H9 (cell line): ENCODE results near the gene SNED1. TPM values are rescaled to one million over a fixed set of nuclear protein-coding genes. Genes with fewer than 3 reads are reported as not detected.

Source experiments
- DNase-seq: peaks from one replicate; pipeline ENCODE4 v3.0.0-alpha.2; 2017
- H2AFZ ChIP-seq: one replicate; pipeline ENCODE4 v1.6.1; 2013; ENCODE audit warnings: mild to moderate bottlenecking, low read length, control low read depth, moderate library complexity
- H2AK5ac ChIP-seq: 2 replicates; pipeline ENCODE4 v1.6.1; 2013; ENCODE audit warnings: low read length, control low read depth, mixed read lengths; ENCODE audit not compliant: insufficient read length
- H2BK120ac ChIP-seq: one replicate; pipeline ENCODE4 v1.6.1; 2013; ENCODE audit warnings: low read depth, mild to moderate bottlenecking, low read length, control low read depth, inconsistent platforms; ENCODE audit not compliant: poor library complexity, severe bottlenecking
- H2BK12ac ChIP-seq: 2 replicates; pipeline ENCODE4 v1.6.1; 2013; ENCODE audit warnings: low read length, control low read depth, mixed read lengths, low read depth; ENCODE audit not compliant: insufficient read length
- H2BK15ac ChIP-seq: 2 replicates; pipeline ENCODE4 v1.6.1; 2013; ENCODE audit warnings: low read depth, low read length, control low read depth
- H2BK20ac ChIP-seq: one replicate; pipeline ENCODE4 v1.6.1; 2013; ENCODE audit warnings: low read depth, mild to moderate bottlenecking, low read length, control low read depth, inconsistent platforms; ENCODE audit not compliant: poor library complexity, severe bottlenecking
- H2BK5ac ChIP-seq: 2 replicates; pipeline ENCODE4 v1.6.1; 2013; ENCODE audit warnings: low read length, control low read depth, mixed read lengths; ENCODE audit not compliant: insufficient read length
- H3K14ac ChIP-seq: 2 replicates; pipeline ENCODE4 v1.6.1; 2013; ENCODE audit warnings: low read length, control low read depth; ENCODE audit not compliant: insufficient read depth
- H3K18ac ChIP-seq: 2 replicates; pipeline ENCODE4 v1.6.1; 2013; ENCODE audit warnings: low read depth, mild to moderate bottlenecking, mixed read lengths, low read length, control low read depth; ENCODE audit not compliant: insufficient read length
- H3K23ac ChIP-seq: 2 replicates; pipeline ENCODE4 v1.6.1; 2013; ENCODE audit warnings: low read length, control low read depth, mixed read lengths, low read depth; ENCODE audit not compliant: insufficient read length
- H3K23me2 ChIP-seq: 2 replicates; pipeline ENCODE4 v1.6.1; 2013; ENCODE audit warnings: low read depth, mild to moderate bottlenecking, mixed read lengths, low read length, control low read depth; ENCODE audit not compliant: insufficient read length, poor library complexity, severe bottlenecking
- H3K27ac ChIP-seq: 2 replicates; pipeline ENCODE4 v1.5.1; 2013; ENCODE audit warnings: low read length, control low read depth, mixed read lengths, low read depth; ENCODE audit not compliant: insufficient read length
- H3K27me3 ChIP-seq: 2 replicates; pipeline ENCODE4 v1.6.1; 2013; ENCODE audit warnings: low read length, control low read depth, inconsistent platforms; ENCODE audit not compliant: insufficient read depth
- H3K4ac ChIP-seq: 2 replicates; pipeline ENCODE4 v1.6.1; 2013; ENCODE audit warnings: low read depth, mild to moderate bottlenecking, control low read depth, inconsistent platforms, low read length, moderate library complexity
- H3K4me1 ChIP-seq: 2 replicates; pipeline ENCODE4 v1.6.1; 2013; ENCODE audit warnings: low read length, control low read depth, inconsistent platforms; ENCODE audit not compliant: insufficient read depth
- H3K4me2 ChIP-seq: 2 replicates; pipeline ENCODE4 v1.6.1; 2013; ENCODE audit warnings: low read length, control low read depth, mixed read lengths; ENCODE audit not compliant: insufficient read length, insufficient read depth
- H3K56ac ChIP-seq: 2 replicates; pipeline ENCODE4 v1.6.1; 2013; ENCODE audit warnings: low read depth, mild to moderate bottlenecking, mixed read lengths, low read length, control low read depth; ENCODE audit not compliant: insufficient read length
- H3K79me1 ChIP-seq: 2 replicates; pipeline ENCODE4 v1.6.1; 2013; ENCODE audit warnings: low read depth, mild to moderate bottlenecking, moderate library complexity, low read length, control low read depth, inconsistent platforms; ENCODE audit not compliant: insufficient read depth, poor library complexity, severe bottlenecking
- H3K79me2 ChIP-seq: 2 replicates; pipeline ENCODE4 v1.6.1; 2013; ENCODE audit warnings: low read length, control low read depth, inconsistent platforms; ENCODE audit not compliant: insufficient read depth
- H3K9ac ChIP-seq: 2 replicates; pipeline ENCODE4 v1.6.1; 2013; ENCODE audit warnings: low read length, control low read depth, mixed read lengths; ENCODE audit not compliant: insufficient read length; ENCODE audit errors: extremely low read depth
- H3K9me3 ChIP-seq: one replicate; pipeline ENCODE4 v1.6.1; 2013; ENCODE audit warnings: low read depth, low read length, inconsistent platforms; ENCODE audit not compliant: control insufficient read depth
- H3T11ph ChIP-seq: one replicate; pipeline ENCODE4 v1.6.1; 2013; ENCODE audit warnings: mild to moderate bottlenecking, low read length, control low read depth, inconsistent platforms
- H4K20me1 ChIP-seq: one replicate; pipeline ENCODE4 v1.6.1; 2013; ENCODE audit not compliant: control insufficient read depth, insufficient read length, insufficient read depth
- H4K5ac ChIP-seq: 2 replicates; pipeline ENCODE4 v1.6.1; 2013; ENCODE audit warnings: low read depth, mild to moderate bottlenecking, mixed read lengths, low read length, control low read depth; ENCODE audit not compliant: insufficient read length
- H4K8ac ChIP-seq: replicated peaks from 2 replicates; pipeline ENCODE4 v1.6.1; 2013; ENCODE audit warnings: low read length, control low read depth, mixed read lengths, low read depth; ENCODE audit not compliant: insufficient read length
- H4K91ac ChIP-seq: 2 replicates; pipeline ENCODE4 v1.6.1; 2013; ENCODE audit warnings: low read depth, mild to moderate bottlenecking, moderate library complexity, mixed read lengths, low read length, control low read depth; ENCODE audit not compliant: insufficient read length
- H3K27ac Mint-ChIP-seq, 3 experiments: 2 replicates in 2 of 3; 3 replicates in 1 of 3; pipeline ENCODE4 v1.8.0; 2020 to 2021; ENCODE audit warnings: mixed read lengths in 3 of 3, mild to moderate bottlenecking in 1 of 3, moderate library complexity in 1 of 3
- H3K27me3 Mint-ChIP-seq: 2 replicates; pipeline ENCODE4 v1.8.0; 2021; ENCODE audit warnings: low read depth, mild to moderate bottlenecking, moderate library complexity, mixed read lengths
- H3K36me3 Mint-ChIP-seq, 3 experiments: 2 replicates in 2 of 3; 3 replicates in 1 of 3; pipeline ENCODE4 v1.8.0; 2020 to 2021; ENCODE audit warnings: low read depth in 3 of 3, mixed read lengths in 3 of 3; ENCODE audit not compliant: insufficient read depth in 1 of 3
- H3K4me1 Mint-ChIP-seq, 2 experiments: 2 replicates each; pipeline ENCODE4 v1.8.0; 2020; ENCODE audit warnings: mixed read lengths in 2 of 2
- H3K4me3 Mint-ChIP-seq, 2 experiments: 2 replicates in 1 of 2; 3 replicates in 1 of 2; pipeline ENCODE4 v1.8.0; 2020 to 2021; ENCODE audit warnings: mild to moderate bottlenecking in 2 of 2, mixed read lengths in 2 of 2, moderate library complexity in 1 of 2
- H3K9me3 Mint-ChIP-seq, 2 experiments: 2 replicates in 1 of 2; 3 replicates in 1 of 2; pipeline ENCODE4 v1.8.0; 2020; ENCODE audit warnings: mild to moderate bottlenecking in 2 of 2, mixed read lengths in 2 of 2, moderate library complexity in 1 of 2
- CTCF ChIP-seq: fragments of 200-600 bp; sonication (generic); conservative IDR thresholded peaks from 3 replicates; pipeline ENCODE4 v1.8.0; 2021; ENCODE audit warnings: antibody characterized with exemption, mild to moderate bottlenecking
- WGBS: extraction: QIAGEN DNeasy Blood & Tissue Kit; methylation state at CpG from one replicate; pipeline ENCODE4 v1.1.7; 2013; ENCODE audit warnings: missing lambda C conversion rate, low lambda C conversion rate, mixed read lengths; ENCODE audit not compliant: insufficient read length; ENCODE audit errors: extremely low coverage; 5-methylcytosine and 5-hydroxymethylcytosine counted together
- total RNA-seq: library from RNA; stranded (reverse); gene quantifications from 2 replicates; pipeline ENCODE4 v1.2.1, GENCODE V29; 2021

Gene SNED1
- total RNA-seq, 1 experiment from 2014 or later, result 2.5 TPM

DNA sequence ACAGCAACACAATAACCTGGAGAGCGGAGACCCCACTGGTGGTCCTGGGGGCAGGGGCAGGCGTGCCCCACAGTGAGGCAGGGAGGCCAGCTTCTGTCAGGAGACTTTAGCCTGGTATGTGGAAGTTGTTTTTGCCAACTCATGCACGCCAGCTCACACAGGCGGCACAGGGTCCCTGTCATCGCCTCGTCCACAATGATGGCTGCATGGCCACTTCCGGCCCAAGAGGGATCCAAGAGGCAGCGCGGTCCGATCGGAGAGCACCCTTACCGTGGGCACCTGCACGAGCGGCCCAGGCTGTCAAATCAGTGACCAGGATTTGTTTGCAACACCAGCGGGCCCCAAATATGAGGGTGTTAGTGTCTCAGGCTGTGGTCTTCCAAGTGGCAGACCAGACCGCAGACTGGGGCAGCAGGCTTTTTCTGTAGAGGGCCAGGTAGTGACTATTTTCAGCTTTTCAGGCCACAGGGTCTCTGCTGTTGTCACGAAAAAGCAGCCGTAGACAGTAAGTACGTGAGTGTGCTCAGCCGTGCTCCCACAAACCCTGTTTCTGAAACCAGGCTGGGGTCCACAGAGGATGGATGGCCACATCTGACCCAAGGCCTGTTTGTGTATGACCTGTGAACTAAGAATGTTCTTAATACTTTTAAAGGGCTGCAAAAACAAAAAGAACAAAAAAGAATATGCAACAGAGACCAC, 21.2 kb downstream of the SNED1 start:
- peaks cover 10 to 18% of the 10 kb centered on the region in 2 experiments for H3K9me3 Mint-ChIP-seq

More for the DNA sequence above, 21.2 kb downstream of the SNED1 start:
- Histone ChIP-seq H2BK120ac (no peak overlapping the region), H3K27ac (no peak overlapping the region), H2BK12ac (no peak overlapping the region), H2BK5ac (no peak overlapping the region), H2AFZ (no peak overlapping the region), H3K9me3 (no peaks in the 10 kb centered on the region), H2BK20ac (no peak overlapping the region), H3K4me1 (no peaks in the 10 kb centered on the region), H3K9ac (no peak overlapping the region), H3K79me2 (no peaks in the 10 kb centered on the region), H3T11ph (no peak overlapping the region), H3K27me3 (no peaks in the 10 kb centered on the region), H4K20me1 (no peaks in the 10 kb centered on the region), H3K18ac (no peak overlapping the region), H3K23ac (no peak overlapping the region), H2BK15ac (no peak overlapping the region), H4K91ac (no peak overlapping the region), H3K14ac (no peak overlapping the region), H3K79me1 (no peaks in the 10 kb centered on the region), H3K56ac (no peak overlapping the region), H4K8ac (no peak overlapping the region), H2AK5ac (no peak overlapping the region), H3K23me2 (no peaks in the 10 kb centered on the region), H3K4me2 (no peak overlapping the region), H3K4ac (no peak overlapping the region), H4K5ac (no peak overlapping the region)
- Mint-ChIP-seq H3K4me1 (peaks cover 3 to 4% of the 10 kb centered on the region in 2 experiments; a peak in 3 of 4 replicates), H3K27ac (no peak overlapping the region; a peak in 1 of 7 replicates), H3K4me3 (no peak overlapping the region), H3K36me3 (no peaks in the 10 kb centered on the region; a peak in 1 of 7 replicates), H3K27me3 (peaks cover 2% of the 10 kb centered on the region)
- no peak for DNase-seq
- TF ChIP-seq CTCF, result no peak
- WGBS, result no CpG with 5 or more reads among the region's 20 CpGs
